BJ (cell line): ENCODE results near the gene MCC. TPM values are rescaled to one million over a fixed set of nuclear protein-coding genes. Genes with fewer than 3 reads are reported as not detected.

Source experiments
- CTCF ChIA-PET: fragments of 350-600 bp; formaldehyde crosslinking; extraction: SDS; loops from one replicate; lab custom pipeline; 2021; ENCODE audit warnings: antibody characterized with exemption, inconsistent platforms; lab: Yijun Ruan, JAX
- POLR2A ChIA-PET: fragments of 300-600 bp; sonication (Branson Sonifier 250); formaldehyde crosslinking; extraction: SDS; loops from one replicate; lab custom pipeline; 2021; ENCODE audit warnings: antibody characterized with exemption; lab: Charles Lee
- DNase-seq: peaks from one replicate; pipeline ENCODE4 v3.0.0-alpha.2; 2011; ENCODE audit warnings: low read depth
- H3K27me3 ChIP-seq: 2 replicates; pipeline ENCODE4 v1.6.0; 2011; ENCODE audit warnings: low read length; ENCODE audit not compliant: control insufficient read depth, insufficient read depth
- H3K36me3 ChIP-seq: 2 replicates; pipeline ENCODE4 v1.5.1; 2011; ENCODE audit warnings: low read length; ENCODE audit not compliant: control insufficient read depth, insufficient read depth
- H3K4me3 ChIP-seq: 2 replicates; pipeline ENCODE4 v1.5.1; 2011; ENCODE audit warnings: low read depth, mild to moderate bottlenecking, control low read depth, low read length
- polyA plus RNA-seq: library from polyadenylated mRNA; depleted of rRNA; stranded (reverse); fragments of >200 nt; gene quantifications from 2 replicates; pipeline ENCODE4 v1.2.3, GENCODE V29; 2011
- TF ChIP-seq, protein P1 (sequence below): IDR thresholded peaks from 2 replicates; pipeline ENCODE4 v1.5.1; 2011; ENCODE audit warnings: low read depth, mild to moderate bottlenecking, control low read depth, inconsistent platforms, low read length, moderate library complexity; ENCODE audit not compliant: insufficient read depth

MCC gene
- polyA plus RNA-seq, 1 experiment = 2.3 TPM

DNA sequence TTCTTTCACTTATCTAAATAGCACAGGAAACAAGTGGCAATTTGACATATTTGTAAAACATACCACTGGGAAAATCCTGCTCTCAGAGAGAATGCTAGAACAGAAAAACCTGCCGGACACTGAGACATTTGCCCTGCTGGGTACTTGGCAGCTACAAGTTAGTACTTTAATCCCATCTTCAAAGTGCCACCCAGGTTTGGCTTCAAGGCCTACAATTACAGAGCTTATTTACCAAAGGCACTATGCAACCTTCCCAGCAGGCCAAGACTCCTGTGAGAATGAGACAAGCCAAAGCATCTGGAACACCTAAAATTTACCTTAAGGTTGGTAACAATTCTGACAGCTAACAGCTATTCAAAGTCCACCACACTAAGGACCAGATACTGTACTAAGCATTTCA lies 131.8 kb downstream of the MCC start:
- H3K27me3 ChIP-seq = no peaks in the 10 kb centered on the region
- ChIA-PET POLR2A (no interaction called here), CTCF (interaction anchor here (1.8 kb wide), 1 partner anchor 154 kb away, joined by 6 read pairs; no protein-coding TSS in a partner anchor)
- no peak overlapping the region for H3K4me3 ChIP-seq
- H3K36me3 ChIP-seq = no peaks in the 10 kb centered on the region
- TF ChIP-seq, protein P1, sequence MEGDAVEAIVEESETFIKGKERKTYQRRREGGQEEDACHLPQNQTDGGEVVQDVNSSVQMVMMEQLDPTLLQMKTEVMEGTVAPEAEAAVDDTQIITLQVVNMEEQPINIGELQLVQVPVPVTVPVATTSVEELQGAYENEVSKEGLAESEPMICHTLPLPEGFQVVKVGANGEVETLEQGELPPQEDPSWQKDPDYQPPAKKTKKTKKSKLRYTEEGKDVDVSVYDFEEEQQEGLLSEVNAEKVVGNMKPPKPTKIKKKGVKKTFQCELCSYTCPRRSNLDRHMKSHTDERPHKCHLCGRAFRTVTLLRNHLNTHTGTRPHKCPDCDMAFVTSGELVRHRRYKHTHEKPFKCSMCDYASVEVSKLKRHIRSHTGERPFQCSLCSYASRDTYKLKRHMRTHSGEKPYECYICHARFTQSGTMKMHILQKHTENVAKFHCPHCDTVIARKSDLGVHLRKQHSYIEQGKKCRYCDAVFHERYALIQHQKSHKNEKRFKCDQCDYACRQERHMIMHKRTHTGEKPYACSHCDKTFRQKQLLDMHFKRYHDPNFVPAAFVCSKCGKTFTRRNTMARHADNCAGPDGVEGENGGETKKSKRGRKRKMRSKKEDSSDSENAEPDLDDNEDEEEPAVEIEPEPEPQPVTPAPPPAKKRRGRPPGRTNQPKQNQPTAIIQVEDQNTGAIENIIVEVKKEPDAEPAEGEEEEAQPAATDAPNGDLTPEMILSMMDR = no peak
- DNase-seq = no peak

DNA sequence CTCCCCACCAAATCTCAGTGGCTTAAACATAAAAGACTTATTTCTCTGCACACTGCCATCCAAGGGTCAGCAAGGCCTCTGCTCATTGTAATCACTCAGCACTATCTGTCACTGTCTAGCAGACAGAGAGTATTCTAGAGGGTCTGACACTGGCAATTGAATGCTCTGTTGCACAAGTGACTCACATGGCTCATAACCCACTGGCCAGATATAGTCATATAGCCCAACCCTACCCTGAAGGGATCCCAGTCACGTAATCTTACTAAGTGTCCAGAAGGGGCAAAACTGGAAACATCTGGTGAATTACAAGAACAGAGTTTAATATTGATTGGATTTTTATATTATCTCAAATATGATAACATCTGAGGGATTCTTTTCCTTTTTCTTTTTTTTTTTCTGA lies 134.2 kb downstream of the MCC start:
- Histone ChIP-seq H3K27me3 (no peaks in the 10 kb centered on the region), H3K4me3 (no peak overlapping the region), H3K36me3 (no peaks in the 10 kb centered on the region)
- POLR2A ChIA-PET = no interaction called here
- DNase-seq = no peak
- TF ChIP-seq, protein P1 = no peak
- CTCF ChIA-PET = no interaction called here

DNA sequence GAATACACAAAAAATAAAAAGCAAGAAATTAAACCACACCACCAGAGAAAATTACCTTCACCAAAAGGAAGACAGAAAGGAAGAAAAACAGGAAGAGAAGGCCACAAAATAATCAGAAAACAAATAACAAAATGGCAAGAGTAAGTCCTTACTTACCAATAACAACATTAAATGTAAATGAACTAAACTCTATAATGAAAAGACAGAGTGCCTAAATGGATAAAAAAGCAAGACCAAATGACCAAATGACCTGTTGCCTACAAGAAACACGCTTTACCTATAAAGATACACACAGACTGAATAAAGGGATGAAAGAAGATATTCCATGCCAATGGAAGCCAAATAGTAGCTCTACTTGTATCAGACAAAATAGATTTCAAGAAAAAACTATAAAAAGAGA lies 140.7 kb downstream of the MCC start:
- DNase-seq = no peak
- H3K36me3 ChIP-seq = no peaks in the 10 kb centered on the region
- TF ChIP-seq, protein P1 = no peak
- ChIA-PET CTCF (no interaction called here), POLR2A (no interaction called here)
- H3K27me3 ChIP-seq = no peaks in the 10 kb centered on the region
- H3K4me3 ChIP-seq = no peak overlapping the region

DNA sequence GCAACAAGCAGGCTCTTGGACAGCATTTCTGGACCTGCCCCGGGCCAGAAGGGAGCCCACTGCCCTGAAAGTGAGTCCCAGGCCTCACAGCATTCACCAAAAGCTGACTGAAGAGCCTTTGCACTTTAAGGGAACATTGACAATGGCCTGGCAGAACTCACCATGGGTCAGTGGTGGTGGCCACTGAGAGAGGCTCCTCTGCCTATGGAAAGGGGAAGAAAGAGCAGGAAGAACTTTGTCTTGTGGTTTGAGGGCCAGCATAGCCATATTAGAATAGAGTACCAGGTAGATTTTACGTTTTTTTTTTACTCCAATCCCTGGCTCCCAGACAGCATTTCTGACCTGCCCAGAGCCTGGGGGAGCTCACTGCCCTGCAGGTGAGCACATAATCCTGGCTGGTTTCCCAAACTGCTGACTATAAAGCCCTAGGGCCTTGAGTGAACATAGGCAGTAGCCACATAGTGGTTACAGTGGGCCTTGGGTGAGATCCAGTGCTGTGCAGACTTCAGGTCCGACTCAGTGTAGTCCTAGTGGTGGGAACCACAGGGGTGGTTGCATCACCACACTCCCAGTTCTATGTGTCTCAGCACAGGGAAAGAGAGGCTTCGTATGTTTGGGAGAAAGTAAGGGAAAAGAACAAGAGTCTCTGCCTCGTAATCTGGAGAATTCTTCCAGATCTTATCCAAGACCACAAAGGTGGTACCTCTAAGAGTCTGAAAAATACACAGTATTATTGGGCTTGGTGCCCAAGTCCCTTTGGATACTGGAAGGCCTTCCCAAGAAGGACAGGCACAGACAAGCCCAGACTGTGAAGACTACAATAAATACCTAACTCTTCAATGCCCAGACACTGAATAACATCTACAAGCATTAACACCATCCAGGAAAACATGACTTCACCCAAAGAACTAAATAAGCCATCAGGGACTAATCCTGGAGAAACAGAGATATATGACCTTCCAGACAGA lies 143.0 kb downstream of the MCC start:
- CTCF ChIA-PET = no interaction called here
- Histone ChIP-seq H3K27me3 (no peaks in the 10 kb centered on the region), H3K36me3 (no peaks in the 10 kb centered on the region), H3K4me3 (no peak overlapping the region)
- DNase-seq = no peak
- POLR2A ChIA-PET = no interaction called here
- TF ChIP-seq, protein P1 = no peak

DNA sequence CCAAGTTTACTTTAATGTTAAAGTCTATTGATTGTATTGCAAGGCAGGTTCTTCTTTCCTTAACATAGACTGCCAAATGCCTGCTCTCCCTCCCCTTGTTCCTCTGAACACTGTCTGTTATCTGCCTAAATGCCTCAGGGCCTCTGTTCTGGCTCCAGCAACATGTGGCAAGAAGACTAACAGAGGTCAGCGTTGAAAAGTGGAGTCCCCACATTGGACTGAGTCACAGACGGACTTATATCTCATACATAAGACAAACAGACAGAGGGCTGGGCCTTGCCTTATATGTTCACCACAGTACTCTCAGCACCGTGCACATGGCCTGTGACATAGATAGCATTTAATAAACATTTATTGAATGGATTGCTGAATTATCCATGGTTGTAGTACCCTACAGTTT lies 144.9 kb downstream of the MCC start:
- no peak overlapping the region for H3K4me3 ChIP-seq
- H3K27me3 ChIP-seq = no peaks in the 10 kb centered on the region
- DNase-seq = no peak
- TF ChIP-seq, protein P1 = no peak
- no peaks in the 10 kb centered on the region for H3K36me3 ChIP-seq
- POLR2A ChIA-PET = no interaction called here
- CTCF ChIA-PET = no interaction called here
